Kidney (tissue), 14 donors: ENCODE results near the gene SPIB. TPM values are rescaled to one million over a fixed set of nuclear protein-coding genes. Genes with fewer than 3 reads are reported as not detected.

Experiments used
- DNase-seq, 5 donors: peaks; one replicate each; pipeline ENCODE4 v3.0.0-alpha.2; 2013 to 2020
- FAIRE-seq: peaks from 2 replicates; lab custom pipeline; 2012; peaks lifted over from hg19 to GRCh38; lab: Jason Lieb, UNC
- H3K27ac ChIP-seq, 2 donors: one replicate each; pipeline ENCODE4 v1.7.0; 2013; ENCODE audit warnings: low read depth in 2 of 2, low read length in 2 of 2, inconsistent platforms in 1 of 2
- H3K27me3 ChIP-seq: one replicate; pipeline ENCODE4 v1.7.1; 2013; ENCODE audit warnings: low read length, inconsistent platforms; ENCODE audit not compliant: control insufficient read depth, insufficient read depth
- H3K36me3 ChIP-seq, 3 donors: one replicate each; pipeline versions ENCODE4 v1.7.0 to v1.7.1; 2013; ENCODE audit warnings: low read length in 3 of 3, control low read depth in 1 of 3, inconsistent platforms in 1 of 3; ENCODE audit not compliant: insufficient read depth in 3 of 3, control insufficient read depth in 2 of 3
- H3K4me1 ChIP-seq, 3 donors: one replicate each; pipeline versions ENCODE4 v1.7.0 to v1.7.1; 2013; ENCODE audit warnings: low read length in 3 of 3, inconsistent platforms in 1 of 3, low read depth in 1 of 3; ENCODE audit not compliant: control insufficient read depth in 2 of 3, insufficient read depth in 2 of 3
- H3K4me3 ChIP-seq, 3 donors: one replicate each; pipeline versions ENCODE4 v1.7.0 to v1.8.1; 2013; ENCODE audit warnings: low read length in 3 of 3, control low read depth in 1 of 3, inconsistent platforms in 1 of 3
- H3K9ac ChIP-seq, 3 donors: one replicate each; pipeline versions ENCODE4 v1.7.0 to v1.7.1; 2013; ENCODE audit warnings: low read length in 3 of 3, control low read depth in 1 of 3, inconsistent platforms in 1 of 3
- H3K9me3 ChIP-seq, 3 donors: one replicate each; pipeline versions ENCODE4 v1.7.0 to v1.7.1; 2013; ENCODE audit warnings: low read length in 3 of 3, control low read depth in 1 of 3, inconsistent platforms in 1 of 3; ENCODE audit not compliant: control insufficient read depth in 2 of 3, insufficient read depth in 1 of 3
- CTCF ChIP-seq: IDR thresholded peaks from 3 replicates; pipeline ENCODE4 v1.5.1; 2012; ENCODE audit warnings: mild to moderate bottlenecking, moderate library complexity, borderline replicate concordance; ENCODE audit not compliant: insufficient read depth; ENCODE audit errors: extremely low read depth
- intact Hi-C: fragments of 100-400 bp; cut with DNase I; formaldehyde crosslinking; loops from one replicate; pipeline ENCODE4 v1.11.1; 2022
- polyA plus RNA-seq: library from polyadenylated mRNA; stranded (reverse); fragments of 350-450 nt; fragmentation: Illumina TruSeq; extraction: RNeasy Lipid Tissue Mini Kit (QIAGEN cat#74804); gene quantifications from one replicate; pipeline ENCODE4 v1.2.3, GENCODE V29; 2014; ENCODE audit warnings: low read depth, low replicate concordance; ENCODE audit not compliant: insufficient read depth
- total RNA-seq: library from RNA; stranded (reverse); fragmentation: NEBNext Ultra II Directional; extraction: Animal tissue kit (Norgen Biotek cat#: 25700); gene quantifications from one replicate; pipeline ENCODE4 v1.2.1, GENCODE V29; 2021
- donor health status: control.
- donor health status: control.
- donor health status: control.
- donor health status: control.
- donor health status: control.
- donor health status: DM: yes; HTN: yes; CAD: no.
- donor health status: Normal renal cell carcinoma (clear cell type).

The SPIB gene
- total and polyA plus RNA-seq, 2 donors from 2014 or later: 1.1 TPM; not detected in 1

- no peak for TF ChIP-seq CTCF
- Histone ChIP-seq H3K9me3 (no peaks in the 10 kb centered on the region), H3K4me1 (no peaks in the 10 kb centered on the region), H3K27me3 (no peaks in the 10 kb centered on the region), H3K36me3 (no peaks in the 10 kb centered on the region), H3K9ac (no peak overlapping the region), H3K27ac (no peak overlapping the region), H3K4me3 (no peak overlapping the region)
- no peak for DNase-seq
- FAIRE-seq: no peak
- intact Hi-C loops: no loop called here
Measured at GRCh38 chr19:50409347-50409746, 9.4 kb upstream of the SPIB start.

- no peak overlapping the region for H3K4me3 ChIP-seq
- DNase-seq (no peak), FAIRE-seq (no peak)
- no peak overlapping the region for H3K27ac ChIP-seq
- no peaks in the 10 kb centered on the region for H3K4me1 ChIP-seq
- H3K9ac ChIP-seq: no peak overlapping the region
- intact Hi-C loops: no loop called here
- H3K27me3 ChIP-seq: no peaks in the 10 kb centered on the region
- no peaks in the 10 kb centered on the region for H3K9me3 ChIP-seq
- no peaks in the 10 kb centered on the region for H3K36me3 ChIP-seq
- TF ChIP-seq CTCF: no peak
Measured at GRCh38 chr19:50410109-50410508, 8.6 kb upstream of the SPIB start.

- Histone ChIP-seq H3K9ac (no peak overlapping the region), H3K27me3 (no peaks in the 10 kb centered on the region), H3K4me3 (no peak overlapping the region), H3K27ac (no peak overlapping the region), H3K4me1 (no peaks in the 10 kb centered on the region), H3K36me3 (no peaks in the 10 kb centered on the region), H3K9me3 (no peaks in the 10 kb centered on the region)
- intact Hi-C loops: no loop called here
- no peak for FAIRE-seq
- TF ChIP-seq CTCF: no peak
- no peak for DNase-seq
Measured at GRCh38 chr19:50412419-50412818, 6.3 kb upstream of the SPIB start.

- H3K4me1 ChIP-seq: no peaks in the 10 kb centered on the region
- no peak overlapping the region for H3K4me3 ChIP-seq
- TF ChIP-seq CTCF: no peak
- intact Hi-C loops: no loop called here
- H3K27me3 ChIP-seq: no peaks in the 10 kb centered on the region
- DNase-seq: no peak
- FAIRE-seq: no peak
- H3K36me3 ChIP-seq: no peaks in the 10 kb centered on the region
- no peak overlapping the region for H3K9ac ChIP-seq
- no peaks in the 10 kb centered on the region for H3K9me3 ChIP-seq
- no peak overlapping the region for H3K27ac ChIP-seq
Measured at GRCh38 chr19:50413096-50413495, 5.6 kb upstream of the SPIB start.
